Osteoblast (primary cell): ENCODE results near the gene HAS3. TPM values are rescaled to one million over a fixed set of nuclear protein-coding genes. Genes with fewer than 3 reads are reported as not detected.

Experiments
- DNase-seq: peaks from one replicate; pipeline ENCODE4 v3.0.0; 2011; ENCODE audit warnings: low spot score, mixed read lengths; ENCODE audit not compliant: insufficient read length; ENCODE audit errors: missing footprints
- H2AFZ ChIP-seq: 2 replicates; pipeline ENCODE4 v1.6.0; 2011; ENCODE audit warnings: mild to moderate bottlenecking, low read length
- H3K27ac ChIP-seq: 2 replicates; pipeline ENCODE4 v1.5.1; 2011; ENCODE audit warnings: mild to moderate bottlenecking, low read depth, low read length, moderate library complexity
- H3K27me3 ChIP-seq: 2 replicates; pipeline ENCODE4 v1.6.0; 2012; ENCODE audit warnings: mild to moderate bottlenecking, control low read depth, inconsistent platforms, low read length, moderate library complexity; ENCODE audit not compliant: insufficient read depth
- H3K36me3 ChIP-seq: 2 replicates; pipeline ENCODE4 v1.5.1; 2011; ENCODE audit warnings: mild to moderate bottlenecking, low read length, control low read depth, moderate library complexity; ENCODE audit not compliant: insufficient read depth
- H3K4me1 ChIP-seq: 2 replicates; pipeline ENCODE4 v1.5.1; 2011; ENCODE audit warnings: mild to moderate bottlenecking, low read length, control low read depth, moderate library complexity; ENCODE audit not compliant: insufficient read depth
- H3K4me2 ChIP-seq: 2 replicates; pipeline ENCODE4 v1.6.0; 2011; ENCODE audit warnings: mild to moderate bottlenecking, low read length; ENCODE audit not compliant: insufficient read depth
- H3K4me3 ChIP-seq: fragments of 200-600 bp; sonication (generic); 3 replicates; pipeline ENCODE4 v1.5.1; 2012; ENCODE audit warnings: mild to moderate bottlenecking, low read length, inconsistent platforms; ENCODE audit not compliant: insufficient read depth
- H3K79me2 ChIP-seq: 2 replicates; pipeline ENCODE4 v1.6.0; 2012; ENCODE audit warnings: mild to moderate bottlenecking, low read length, control low read depth, inconsistent platforms; ENCODE audit not compliant: insufficient read depth
- H3K9me3 ChIP-seq: 2 replicates; pipeline ENCODE4 v1.5.1; 2011; ENCODE audit warnings: low read depth, low read length, control low read depth
- H4K20me1 ChIP-seq: 2 replicates; pipeline ENCODE4 v1.6.0; 2012; ENCODE audit warnings: mild to moderate bottlenecking, low read length, control low read depth; ENCODE audit not compliant: insufficient read depth
- total RNA-seq: library from RNA; depleted of rRNA; stranded (reverse); fragments of >200 nt; gene quantifications from 2 replicates; pipeline ENCODE4 v1.2.3, GENCODE V29; 2012
- TF ChIP-seq, protein P1 (sequence below): IDR thresholded peaks from 2 replicates; pipeline ENCODE4 v1.5.1; 2011; ENCODE audit warnings: mild to moderate bottlenecking, low read depth, low read length, moderate library complexity; ENCODE audit errors: extremely low read depth

The HAS3 gene
- total RNA-seq, 1 donor: 1.4 TPM

DNA sequence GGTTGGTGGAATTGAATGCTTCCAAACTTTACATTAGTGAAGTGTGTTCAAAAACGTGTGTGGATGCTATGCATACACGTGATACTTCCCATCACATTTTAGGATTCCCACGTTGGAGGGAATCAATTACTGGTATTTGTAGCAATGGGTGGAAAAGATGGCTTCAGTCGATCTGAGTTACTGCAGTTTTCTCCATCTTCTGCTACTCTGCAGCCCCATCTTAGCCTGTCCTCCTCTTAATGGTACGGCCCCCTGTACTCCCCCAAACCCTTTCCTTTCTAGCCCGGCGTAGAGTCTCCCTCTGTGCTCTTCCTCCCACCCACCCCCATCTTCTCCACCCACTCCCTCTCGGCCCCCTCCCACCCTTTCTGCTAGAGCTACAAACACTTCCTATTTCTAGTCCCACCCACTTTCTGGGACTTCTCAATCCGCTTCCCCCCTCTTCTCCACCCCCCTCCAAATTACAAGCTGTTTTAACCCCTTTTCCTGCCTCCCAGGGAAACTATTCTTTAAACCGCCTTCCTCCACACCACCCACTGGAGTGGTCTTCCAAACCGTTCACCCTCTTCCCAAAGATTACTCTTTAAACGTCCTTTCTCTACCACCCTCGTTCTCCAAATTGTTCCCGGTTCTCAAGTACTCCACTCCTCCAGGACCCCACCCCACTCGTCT is 25.9 kb downstream of the HAS3 start:
- H3K9me3 ChIP-seq: no peaks in the 10 kb centered on the region
- TF ChIP-seq, protein P1, sequence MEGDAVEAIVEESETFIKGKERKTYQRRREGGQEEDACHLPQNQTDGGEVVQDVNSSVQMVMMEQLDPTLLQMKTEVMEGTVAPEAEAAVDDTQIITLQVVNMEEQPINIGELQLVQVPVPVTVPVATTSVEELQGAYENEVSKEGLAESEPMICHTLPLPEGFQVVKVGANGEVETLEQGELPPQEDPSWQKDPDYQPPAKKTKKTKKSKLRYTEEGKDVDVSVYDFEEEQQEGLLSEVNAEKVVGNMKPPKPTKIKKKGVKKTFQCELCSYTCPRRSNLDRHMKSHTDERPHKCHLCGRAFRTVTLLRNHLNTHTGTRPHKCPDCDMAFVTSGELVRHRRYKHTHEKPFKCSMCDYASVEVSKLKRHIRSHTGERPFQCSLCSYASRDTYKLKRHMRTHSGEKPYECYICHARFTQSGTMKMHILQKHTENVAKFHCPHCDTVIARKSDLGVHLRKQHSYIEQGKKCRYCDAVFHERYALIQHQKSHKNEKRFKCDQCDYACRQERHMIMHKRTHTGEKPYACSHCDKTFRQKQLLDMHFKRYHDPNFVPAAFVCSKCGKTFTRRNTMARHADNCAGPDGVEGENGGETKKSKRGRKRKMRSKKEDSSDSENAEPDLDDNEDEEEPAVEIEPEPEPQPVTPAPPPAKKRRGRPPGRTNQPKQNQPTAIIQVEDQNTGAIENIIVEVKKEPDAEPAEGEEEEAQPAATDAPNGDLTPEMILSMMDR: no peak
- peak overlapping the region; percentile 98 for H3K4me3 ChIP-seq
- peak overlapping the region; percentile 86 for H3K27ac ChIP-seq
- DNase-seq: peak; percentile 90
- peaks cover 5% of the 10 kb centered on the region for H3K36me3 ChIP-seq
- peaks cover 25% of the 10 kb centered on the region for H3K4me1 ChIP-seq
- peak overlapping the region; percentile 67 for H2AFZ ChIP-seq
- peaks cover 95% of the 10 kb centered on the region for H3K79me2 ChIP-seq
- H3K27me3 ChIP-seq: no peaks in the 10 kb centered on the region
- peaks cover 15% of the 10 kb centered on the region for H4K20me1 ChIP-seq
- H3K4me2 ChIP-seq: peak overlapping the region; percentile 94

DNA sequence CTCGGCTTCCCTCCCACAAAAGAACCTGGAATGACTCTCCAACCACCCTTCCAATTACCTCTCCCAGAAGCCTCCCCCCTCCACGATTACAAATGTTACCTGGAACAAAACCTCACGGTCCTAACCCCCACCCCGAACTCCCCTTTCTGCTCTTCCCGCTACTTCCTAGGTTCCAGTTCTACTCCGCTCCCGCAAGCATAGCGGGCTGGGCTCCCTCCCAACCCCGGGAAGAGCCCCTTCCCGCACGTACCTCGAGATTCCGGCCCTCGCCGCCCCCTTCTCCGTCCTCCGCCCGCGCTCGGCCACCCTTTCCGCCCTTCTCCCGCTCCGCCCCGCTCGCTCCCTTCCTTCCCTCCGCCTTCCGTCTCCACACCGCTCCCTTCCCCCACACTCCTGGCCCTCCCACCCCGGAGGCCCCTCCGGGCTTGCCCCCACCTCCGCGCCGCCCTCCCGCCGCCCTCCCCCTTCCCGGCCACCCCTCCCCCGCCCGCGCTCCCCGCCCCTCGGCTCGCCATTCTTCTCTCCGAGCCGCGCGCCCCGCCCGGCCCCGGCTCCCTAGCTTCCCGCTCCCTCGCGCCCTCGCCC is 26.5 kb downstream of the HAS3 start:
- peak overlapping the region; percentile 67 for H2AFZ ChIP-seq
- H3K36me3 ChIP-seq: peaks cover 11% of the 10 kb centered on the region
- DNase-seq: peak; percentile 98

DNA sequence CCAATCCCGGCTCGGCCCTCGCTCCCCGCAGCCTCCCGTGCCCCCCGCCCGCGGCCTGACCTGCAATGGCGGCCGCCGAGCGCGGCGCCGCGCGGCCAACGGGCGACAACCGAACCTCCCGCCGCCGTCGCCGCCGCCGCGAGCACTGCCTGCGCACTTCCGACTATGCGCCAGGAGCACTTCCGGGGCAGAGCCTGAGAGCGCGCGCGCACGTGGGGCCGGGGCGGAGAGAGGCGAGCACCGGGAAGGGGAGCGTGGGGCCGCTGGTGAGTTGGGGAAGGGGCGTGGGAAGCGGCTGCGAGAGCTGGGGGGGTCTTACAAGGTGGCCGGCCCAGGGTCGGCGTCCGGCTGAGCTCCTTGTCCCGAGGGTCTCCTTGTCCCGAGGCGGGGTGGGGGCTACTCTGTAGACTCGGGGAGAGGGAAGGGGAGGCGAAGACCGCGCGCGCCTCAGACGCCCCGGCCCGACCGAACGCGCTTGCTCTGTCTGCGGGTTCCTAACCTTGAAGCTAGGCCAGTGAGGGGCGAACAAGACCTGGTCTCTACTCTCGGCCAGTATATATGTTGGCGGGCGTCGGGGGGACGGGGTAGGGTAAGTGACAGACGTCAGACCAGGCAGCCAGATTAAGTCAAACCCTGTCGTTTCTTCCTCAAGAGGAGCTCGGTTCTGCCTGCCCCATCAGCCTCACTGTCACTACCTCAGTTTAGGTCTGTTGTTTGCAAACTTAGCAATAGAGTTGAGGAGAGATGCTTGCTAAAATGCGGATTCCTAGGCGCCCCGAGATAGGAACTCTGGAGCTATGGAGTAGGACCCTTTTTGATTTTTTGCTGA is 27.2 kb downstream of the HAS3 start, which contains the start of the genes CHTF8 and UTP4:
TSS of gene CHTF8 (minus strand) at position 165 of the 829 bp plus-strand sequence. CDS start 11,130 bp downstream, outside the sequence.
TSS of gene UTP4 (plus strand) at position 226 of the 829 bp plus-strand sequence. CDS start 811 bp downstream, outside the sequence.
- H3K36me3 ChIP-seq: peaks cover 18% of the 10 kb centered on the region

More for the DNA sequence above, 26.5 kb downstream of the HAS3 start:
- peaks cover 14% of the 10 kb centered on the region for H4K20me1 ChIP-seq
- peak overlapping the region; percentile 94 for H3K4me2 ChIP-seq
- H3K27ac ChIP-seq: peak overlapping the region; percentile 86
- no peaks in the 10 kb centered on the region for H3K27me3 ChIP-seq
- H3K4me1 ChIP-seq: peaks cover 25% of the 10 kb centered on the region
- TF ChIP-seq, protein P1: no peak
- H3K4me3 ChIP-seq: peak overlapping the region; percentile 98
- H3K79me2 ChIP-seq: peaks cover 95% of the 10 kb centered on the region
- no peaks in the 10 kb centered on the region for H3K9me3 ChIP-seq

More for the DNA sequence above, 27.2 kb downstream of the HAS3 start, which contains the start of the genes CHTF8 and UTP4:
- Histone ChIP-seq H3K4me1 (peaks cover 25% of the 10 kb centered on the region), H3K4me2 (peak within 1 kb of the TSS; percentile 94), H3K27me3 (no peaks in the 10 kb centered on the region), H4K20me1 (peaks cover 14% of the 10 kb centered on the region), H3K79me2 (peaks cover 97% of the 10 kb centered on the region), H3K9me3 (no peaks in the 10 kb centered on the region), H2AFZ (peak within 1 kb of the TSS; percentile 79), H3K4me3 (peak within 1 kb of the TSS; percentile 98), H3K27ac (peak within 1 kb of the TSS; percentile 86)
- peak; percentile 97 for DNase-seq
- TF ChIP-seq, protein P1: no peak
